Measurements from ENCODE around the gene SLC27A6. TPM values are rescaled to one million over a fixed set of nuclear protein-coding genes. Genes with fewer than 3 reads are reported as not detected.

SLC27A6 gene
- total and polyA plus RNA-seq, 12 donors = 11.0 to 125 (median 50.0) TPM

DNA sequence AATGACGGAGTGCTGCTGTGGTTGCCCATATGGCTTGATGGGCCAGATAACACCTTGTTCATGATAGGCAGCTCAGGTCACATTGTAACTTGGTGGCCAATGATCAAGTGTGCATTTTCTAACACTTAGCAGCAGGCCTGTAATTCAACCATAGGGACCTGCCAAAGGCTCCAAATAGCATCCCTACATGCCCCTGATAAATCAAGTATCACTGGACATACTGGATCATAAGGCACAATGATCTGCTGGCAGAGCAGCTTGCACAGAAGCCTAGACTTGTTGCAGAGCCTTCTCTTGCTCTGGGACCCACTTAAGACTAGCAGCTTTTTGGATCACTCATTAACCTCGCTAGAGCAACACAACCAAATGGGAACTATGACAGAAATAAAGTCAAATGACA is 83.2 kb downstream of the SLC27A6 start:
- DNase-seq = no peak
- Histone ChIP-seq H3K4me1 (peaks cover 0 to 10% (median 0%) of the 10 kb centered on the region in 9 donors), H3K9me3 (peaks cover 0 to 23% (median 12%) of the 10 kb centered on the region in 11 donors), H3K27me3 (no peaks in the 10 kb centered on the region), H3K27ac (no peak overlapping the region), H3K4me3 (no peak overlapping the region), H3K36me3 (no peaks in the 10 kb centered on the region)
- TF ChIP-seq, protein P1, sequence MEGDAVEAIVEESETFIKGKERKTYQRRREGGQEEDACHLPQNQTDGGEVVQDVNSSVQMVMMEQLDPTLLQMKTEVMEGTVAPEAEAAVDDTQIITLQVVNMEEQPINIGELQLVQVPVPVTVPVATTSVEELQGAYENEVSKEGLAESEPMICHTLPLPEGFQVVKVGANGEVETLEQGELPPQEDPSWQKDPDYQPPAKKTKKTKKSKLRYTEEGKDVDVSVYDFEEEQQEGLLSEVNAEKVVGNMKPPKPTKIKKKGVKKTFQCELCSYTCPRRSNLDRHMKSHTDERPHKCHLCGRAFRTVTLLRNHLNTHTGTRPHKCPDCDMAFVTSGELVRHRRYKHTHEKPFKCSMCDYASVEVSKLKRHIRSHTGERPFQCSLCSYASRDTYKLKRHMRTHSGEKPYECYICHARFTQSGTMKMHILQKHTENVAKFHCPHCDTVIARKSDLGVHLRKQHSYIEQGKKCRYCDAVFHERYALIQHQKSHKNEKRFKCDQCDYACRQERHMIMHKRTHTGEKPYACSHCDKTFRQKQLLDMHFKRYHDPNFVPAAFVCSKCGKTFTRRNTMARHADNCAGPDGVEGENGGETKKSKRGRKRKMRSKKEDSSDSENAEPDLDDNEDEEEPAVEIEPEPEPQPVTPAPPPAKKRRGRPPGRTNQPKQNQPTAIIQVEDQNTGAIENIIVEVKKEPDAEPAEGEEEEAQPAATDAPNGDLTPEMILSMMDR (IDR thresholded peaks at IDR 0.05) = no peak
- 41 to 50% methylated on average over 2 of the region's 2 CpGs for WGBS, 2 donors
- peak in 3 of 8 donors; percentile 29 to 62 (median 56) for ATAC-seq
- intact Hi-C loops (cut with DNase I) = no loop called here

DNA sequence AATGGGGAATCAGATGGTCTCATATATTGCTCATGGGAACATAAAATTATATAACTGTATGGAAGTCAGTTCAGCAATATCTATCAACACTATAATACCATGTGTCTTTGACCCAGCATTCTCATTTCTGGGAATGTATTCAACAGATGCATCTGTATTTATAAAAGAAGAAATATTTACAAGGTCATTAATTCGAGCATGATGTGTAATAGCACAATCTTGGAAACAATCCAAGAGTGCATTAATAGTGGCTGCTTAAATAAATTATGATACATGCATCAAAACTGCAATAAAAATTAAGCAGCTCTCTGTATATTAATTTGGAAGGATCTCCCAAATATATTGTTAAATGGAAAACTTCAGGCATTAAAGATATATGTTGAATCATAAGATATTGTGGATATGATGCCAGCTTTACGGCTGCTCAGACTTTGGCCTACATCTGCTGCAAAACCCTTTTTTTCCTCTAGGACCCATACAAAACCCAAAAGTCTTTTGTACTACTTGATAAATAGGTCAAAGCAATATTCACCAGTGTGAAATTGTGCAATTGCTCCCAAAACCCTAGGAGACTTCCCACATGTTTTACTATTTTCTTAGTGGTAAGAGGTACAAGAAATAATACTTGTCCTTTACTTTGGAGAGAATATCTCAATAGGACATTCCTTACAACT is 84.0 kb downstream of the SLC27A6 start:
- no peak overlapping the region for H3K27ac ChIP-seq
- TF ChIP-seq, protein P1 (IDR thresholded peaks at IDR 0.05) = no peak
- ATAC-seq (no peak), DNase-seq (no peak)
- intact Hi-C loops (cut with DNase I) = no loop called here
- peaks cover 0 to 10% (median 0%) of the 10 kb centered on the region in 9 donors for H3K4me1 ChIP-seq
- 53 to 61% methylated on average over 2 of the region's 2 CpGs for WGBS, 2 donors
- no peaks in the 10 kb centered on the region for H3K27me3 ChIP-seq
- H3K9me3 ChIP-seq = peaks cover 0 to 17% (median 8%) of the 10 kb centered on the region in 11 donors
- H3K36me3 ChIP-seq = no peaks in the 10 kb centered on the region
- H3K4me3 ChIP-seq = no peak overlapping the region

- Histone ChIP-seq H3K27ac (no peak overlapping the region), H3K4me3 (no peak overlapping the region), H3K4me1 (peaks cover 0 to 10% (median 0%) of the 10 kb centered on the region in 9 donors), H3K9me3 (no peaks in the 10 kb centered on the region), H3K27me3 (no peaks in the 10 kb centered on the region), H3K36me3 (no peaks in the 10 kb centered on the region)
- intact Hi-C loops (cut with DNase I) = loop anchor here in 3 of 10 donors (10.0 kb wide), 1 partner anchor 146 kb away; no protein-coding TSS in a partner anchor
- 60 to 67% methylated on average over 4 of the region's 4 CpGs for WGBS, 2 donors
- DNase-seq = no peak
- no peak for ATAC-seq
- TF ChIP-seq, protein P1 (IDR thresholded peaks at IDR 0.05) = no peak
These were observed 86.0 kb downstream of the SLC27A6 start for GRCh38 chr5:129051283-129051682.

DNA sequence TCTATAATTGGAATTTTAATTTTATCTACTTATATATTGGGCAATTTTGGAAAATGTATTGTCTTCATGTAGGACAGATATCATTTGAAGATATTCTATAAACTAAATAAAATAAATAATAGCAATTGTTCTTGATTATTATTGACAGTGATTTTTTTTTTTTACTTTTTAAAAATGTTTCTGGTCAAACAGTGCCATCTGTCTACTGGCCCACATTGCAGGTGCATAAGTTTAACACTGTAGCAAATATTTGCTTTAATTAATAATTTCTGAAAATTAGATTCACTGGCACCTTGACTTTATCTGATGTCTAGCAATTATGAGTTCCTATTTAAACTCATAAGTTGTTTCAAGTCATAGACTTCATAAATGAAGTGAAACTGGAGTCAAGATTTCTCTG is 88.2 kb downstream of the SLC27A6 start:
- intact Hi-C loops (cut with DNase I) = loop anchor here in 3 of 10 donors (10.0 kb wide), 1 partner anchor 149 kb away; no protein-coding TSS in a partner anchor

More for the DNA sequence above, 88.2 kb downstream of the SLC27A6 start:
- Histone ChIP-seq H3K27me3 (no peaks in the 10 kb centered on the region), H3K4me1 (peaks cover 0 to 9% (median 0%) of the 10 kb centered on the region in 9 donors), H3K4me3 (no peak overlapping the region), H3K36me3 (no peaks in the 10 kb centered on the region), H3K27ac (no peak overlapping the region), H3K9me3 (peaks cover 0 to 10% (median 7%) of the 10 kb centered on the region in 11 donors)
- DNase-seq (no peak), ATAC-seq (no peak)
- TF ChIP-seq, protein P1 (IDR thresholded peaks at IDR 0.05) = peak in 4 of 9 donors; percentile 15 to 39 (median 18)

All from heart right ventricle (tissue), 16 donors.